Measurements from ENCODE around the gene BDKRB2. TPM values are rescaled to one million over a fixed set of nuclear protein-coding genes. Genes with fewer than 3 reads are reported as not detected.

Gene BDKRB2
- total and polyA plus RNA-seq, 7 donors, result 0.11 to 0.56 (median 0.35) TPM

GRCh38 chr14:96235426-96235825 lies 30.8 kb downstream of the BDKRB2 start:
- Histone ChIP-seq H3K4me3 (no peak overlapping the region), H3K27me3 (ENCODE audit: insufficient read depth in 3 of 3, low read length in 2 of 3) (peaks cover 0 to 7% (median 3%) of the 10 kb centered on the region in 3 donors), H3K27ac (no peak overlapping the region), H3K36me3 (ENCODE audit: insufficient read depth in 1 of 2, low read depth in 1 of 2) (no peaks in the 10 kb centered on the region), H3K4me1 (no peaks in the 10 kb centered on the region), H3K9me3 (no peaks in the 10 kb centered on the region)
- WGBS, 3 donors, result 63 to 75% (median 66%) methylated on average over 4 of the region's 4 CpGs
- intact Hi-C loops (cut with DNase I), result no loop called here
- no peak for TF ChIP-seq CTCF (IDR thresholded peaks at IDR 0.05)
- DNase-seq, result no peak
- no peak for ATAC-seq

- no peak for TF ChIP-seq CTCF (IDR thresholded peaks at IDR 0.05)
- no peak overlapping the region for H3K4me3 ChIP-seq
- DNase-seq (no peak), ATAC-seq (no peak)
- peaks cover 0 to 7% (median 1%) of the 10 kb centered on the region in 3 donors for H3K27me3 ChIP-seq (ENCODE audit: insufficient read depth in 3 of 3, low read length in 2 of 3)
- H3K27ac ChIP-seq, result no peak overlapping the region
- intact Hi-C loops (cut with DNase I), result no loop called here
- H3K9me3 ChIP-seq, result no peaks in the 10 kb centered on the region
- H3K4me1 ChIP-seq, result no peaks in the 10 kb centered on the region
- no peaks in the 10 kb centered on the region for H3K36me3 ChIP-seq (ENCODE audit: insufficient read depth in 1 of 2, low read depth in 1 of 2)
- WGBS, 3 donors, result 73 to 91% (median 89%) methylated on average over 2 of the region's 2 CpGs
Observed at GRCh38 chr14:96237641-96238040, 33.0 kb downstream of the BDKRB2 start.

- H3K9me3 ChIP-seq, result no peaks in the 10 kb centered on the region
- WGBS, 3 donors, result 69 to 79% (median 74%) methylated on average over 7 of the region's 7 CpGs
- ATAC-seq (no peak), DNase-seq (no peak)
- H3K27ac ChIP-seq, result no peak overlapping the region
- no peaks in the 10 kb centered on the region for H3K4me1 ChIP-seq
- H3K36me3 ChIP-seq (ENCODE audit: insufficient read depth in 1 of 2, low read depth in 1 of 2), result no peaks in the 10 kb centered on the region
- no peak for TF ChIP-seq CTCF (IDR thresholded peaks at IDR 0.05)
- no peak overlapping the region for H3K4me3 ChIP-seq
- H3K27me3 ChIP-seq (ENCODE audit: insufficient read depth in 3 of 3, low read length in 2 of 3), result peaks cover 0 to 7% (median 1%) of the 10 kb centered on the region in 3 donors
- intact Hi-C loops (cut with DNase I), result no loop called here
Observed at GRCh38 chr14:96238676-96239265, 34.1 kb downstream of the BDKRB2 start.

GRCh38 chr14:96239711-96240141 lies 35.1 kb downstream of the BDKRB2 start:
- H3K4me3 ChIP-seq, result no peak overlapping the region
- DNase-seq (no peak), ATAC-seq (no peak)
- no peak overlapping the region for H3K27ac ChIP-seq
- no peaks in the 10 kb centered on the region for H3K4me1 ChIP-seq
- H3K27me3 ChIP-seq (ENCODE audit: insufficient read depth in 3 of 3, low read length in 2 of 3), result peaks cover 0 to 6% (median under 1%) of the 10 kb centered on the region in 3 donors
- WGBS, 3 donors, result 73 to 82% (median 81%) methylated on average over 9 of the region's 9 CpGs
- no peaks in the 10 kb centered on the region for H3K36me3 ChIP-seq (ENCODE audit: insufficient read depth in 1 of 2, low read depth in 1 of 2)
- intact Hi-C loops (cut with DNase I), result no loop called here
- no peaks in the 10 kb centered on the region for H3K9me3 ChIP-seq
- TF ChIP-seq CTCF (IDR thresholded peaks at IDR 0.05), result no peak

- Histone ChIP-seq H3K9me3 (no peaks in the 10 kb centered on the region), H3K4me3 (no peak overlapping the region), H3K27ac (no peak overlapping the region), H3K36me3 (ENCODE audit: insufficient read depth in 1 of 2, low read depth in 1 of 2) (no peaks in the 10 kb centered on the region), H3K4me1 (no peaks in the 10 kb centered on the region), H3K27me3 (ENCODE audit: insufficient read depth in 3 of 3, low read length in 2 of 3) (no peaks in the 10 kb centered on the region)
- ATAC-seq (no peak), DNase-seq (no peak)
- intact Hi-C loops (cut with DNase I), result no loop called here
- no peak for TF ChIP-seq CTCF (IDR thresholded peaks at IDR 0.05)
- 93 to 97% (median 95%) methylated on average over 18 of the region's 18 CpGs for WGBS, 3 donors
Observed at GRCh38 chr14:96240641-96241040, 36.0 kb downstream of the BDKRB2 start.
